ENCODE measurements around the gene ZNF445.

Gene ZNF445

GRCh38 chr3:44400771-44401170, 76.7 kb downstream of the ZNF445 start:
- TF ChIP-seq TAF1 (IDR thresholded peaks at IDR 0.05; ENCODE audit: low read depth) (no peak), CREB1 (IDR thresholded peaks at IDR 0.05; ENCODE audit: low read depth) (no peak), RAD21 (IDR thresholded peaks at IDR 0.05; ENCODE audit: low read depth) (no peak), MAX (IDR thresholded peaks at IDR 0.05) (no peak), EP300 (IDR thresholded peaks at IDR 0.05; ENCODE audit: borderline replicate concordance) (no peak), USF1 (IDR thresholded peaks at IDR 0.05) (no peak), TCF12 (IDR thresholded peaks at IDR 0.05; ENCODE audit: low read depth) (no peak), EGR1 (IDR thresholded peaks at IDR 0.05) (no peak), CEBPB (IDR thresholded peaks at IDR 0.05) (no peak), YY1 (IDR thresholded peaks at IDR 0.05; ENCODE audit: low read depth) (no peak), REST (IDR thresholded peaks at IDR 0.05; ENCODE audit: low read depth) (no peak), TEAD4 (IDR thresholded peaks at IDR 0.05) (no peak), ZBTB7A (IDR thresholded peaks at IDR 0.05; ENCODE audit: low read depth) (no peak), NFIC (IDR thresholded peaks at IDR 0.05) (no peak), FOXM1 (IDR thresholded peaks at IDR 0.05; ENCODE audit: borderline replicate concordance, low read depth) (no peak)

GRCh38 chr3:44398853-44399252, 78.6 kb downstream of the ZNF445 start:
- TF ChIP-seq TCF12 (IDR thresholded peaks at IDR 0.05; ENCODE audit: low read depth): no peak
- TF ChIP-seq ZBTB7A (IDR thresholded peaks at IDR 0.05; ENCODE audit: low read depth): no peak
- no peak for TF ChIP-seq USF1 (IDR thresholded peaks at IDR 0.05)
- no peak for TF ChIP-seq REST (IDR thresholded peaks at IDR 0.05; ENCODE audit: low read depth)
- no peak for TF ChIP-seq EGR1 (IDR thresholded peaks at IDR 0.05)
- no peak for TF ChIP-seq RAD21 (IDR thresholded peaks at IDR 0.05; ENCODE audit: low read depth)
- TF ChIP-seq CREB1 (IDR thresholded peaks at IDR 0.05; ENCODE audit: low read depth): no peak
- no peak for TF ChIP-seq FOXM1 (IDR thresholded peaks at IDR 0.05; ENCODE audit: borderline replicate concordance, low read depth)
- TF ChIP-seq NFIC (IDR thresholded peaks at IDR 0.05): no peak
- no peak for TF ChIP-seq TAF1 (IDR thresholded peaks at IDR 0.05; ENCODE audit: low read depth)
- no peak for TF ChIP-seq MAX (IDR thresholded peaks at IDR 0.05)
- no peak for TF ChIP-seq EP300 (IDR thresholded peaks at IDR 0.05; ENCODE audit: borderline replicate concordance)
- TF ChIP-seq YY1 (IDR thresholded peaks at IDR 0.05; ENCODE audit: low read depth): no peak
- no peak for TF ChIP-seq CEBPB (IDR thresholded peaks at IDR 0.05)
- no peak for TF ChIP-seq TEAD4 (IDR thresholded peaks at IDR 0.05)

- TF ChIP-seq CEBPB (IDR thresholded peaks at IDR 0.05): no peak
- no peak for TF ChIP-seq MAX (IDR thresholded peaks at IDR 0.05)
- TF ChIP-seq TCF12 (IDR thresholded peaks at IDR 0.05; ENCODE audit: low read depth): no peak
- no peak for TF ChIP-seq REST (IDR thresholded peaks at IDR 0.05; ENCODE audit: low read depth)
- TF ChIP-seq EP300 (IDR thresholded peaks at IDR 0.05; ENCODE audit: borderline replicate concordance): no peak
- TF ChIP-seq CREB1 (IDR thresholded peaks at IDR 0.05; ENCODE audit: low read depth): no peak
- TF ChIP-seq ZBTB7A (IDR thresholded peaks at IDR 0.05; ENCODE audit: low read depth): no peak
- no peak for TF ChIP-seq FOXM1 (IDR thresholded peaks at IDR 0.05; ENCODE audit: borderline replicate concordance, low read depth)
- TF ChIP-seq RAD21 (IDR thresholded peaks at IDR 0.05; ENCODE audit: low read depth): no peak
- TF ChIP-seq USF1 (IDR thresholded peaks at IDR 0.05): no peak
Observed at GRCh38 chr3:44396200-44397171, 81.0 kb downstream of the ZNF445 start.
